Stimulated activated CD4-positive, alpha-beta T cell treated with anti-CD3 and anti-CD28 coated beads, Interleukin-1b, Interleukin-23, amount 100 ng/mL, for 4 hours (primary cell): ENCODE measurements around the gene SNX14.
"Not testable (repeated sequence)": the region's sequence is repeated elsewhere in the genome, so short reads cannot be mapped to it uniquely, and the experiment has no call there.

Source experiments
- DNase-seq, 2 donors: peaks; one replicate each; pipeline ENCODE4 v3.0.0-alpha.2; 2020; ENCODE audit warnings: low read depth in 2 of 2

Gene SNX14

GRCh38 chr6:85582832-85583231, 10.8 kb downstream of the SNX14 start:
- not testable (repeated sequence) for DNase-seq

DNA sequence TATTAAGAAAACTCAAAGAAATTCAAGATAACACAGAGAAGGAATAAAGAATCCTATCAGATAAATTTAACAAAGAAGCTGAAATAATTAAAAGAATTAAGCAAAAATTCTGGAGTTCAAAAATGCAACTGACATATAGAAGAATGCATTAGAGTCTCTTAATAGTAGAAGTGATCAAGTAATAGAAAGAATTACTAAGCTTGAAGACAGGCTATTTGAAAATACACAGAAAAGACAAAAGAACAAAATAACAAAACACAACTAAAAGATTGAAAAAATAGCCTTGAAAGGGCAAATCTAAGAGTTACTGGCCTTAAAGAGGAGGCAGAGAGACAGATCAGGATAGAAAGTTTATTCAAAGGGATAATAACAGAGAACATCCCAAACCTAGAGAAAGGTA, 12.1 kb downstream of the SNX14 start:
- no peak for DNase-seq

GRCh38 chr6:85580878-85581267, 12.8 kb downstream of the SNX14 start:
- DNase-seq, result no peak

- no peak for DNase-seq
Measured at GRCh38 chr6:85580118-85580877, 13.4 kb downstream of the SNX14 start.

GRCh38 chr6:85579581-85579980, 14.1 kb downstream of the SNX14 start:
- DNase-seq, result no peak

- no peak for DNase-seq
Measured at GRCh38 chr6:85576476-85576875, 17.2 kb downstream of the SNX14 start.

GRCh38 chr6:85574932-85575598, 18.6 kb downstream of the SNX14 start:
- no peak for DNase-seq

DNA sequence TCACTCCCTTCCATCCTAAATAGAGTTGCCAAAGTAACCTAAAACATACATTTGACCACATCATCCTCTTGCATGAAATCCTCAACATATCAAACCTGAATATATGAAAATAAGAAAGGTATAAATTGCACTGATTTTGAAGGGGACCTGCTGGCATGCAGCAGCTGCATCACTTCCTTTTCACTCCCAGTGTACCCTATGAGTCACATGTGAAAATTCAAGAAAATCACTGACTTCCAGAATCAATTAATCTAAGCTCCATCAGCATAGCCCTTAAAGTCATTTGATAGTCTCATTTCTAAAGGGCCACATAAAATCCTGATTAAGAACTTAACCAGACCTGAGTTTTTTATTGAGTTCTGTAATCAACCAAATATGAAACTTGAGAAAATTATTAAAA, 24.3 kb downstream of the SNX14 start:
- no peak for DNase-seq

DNA sequence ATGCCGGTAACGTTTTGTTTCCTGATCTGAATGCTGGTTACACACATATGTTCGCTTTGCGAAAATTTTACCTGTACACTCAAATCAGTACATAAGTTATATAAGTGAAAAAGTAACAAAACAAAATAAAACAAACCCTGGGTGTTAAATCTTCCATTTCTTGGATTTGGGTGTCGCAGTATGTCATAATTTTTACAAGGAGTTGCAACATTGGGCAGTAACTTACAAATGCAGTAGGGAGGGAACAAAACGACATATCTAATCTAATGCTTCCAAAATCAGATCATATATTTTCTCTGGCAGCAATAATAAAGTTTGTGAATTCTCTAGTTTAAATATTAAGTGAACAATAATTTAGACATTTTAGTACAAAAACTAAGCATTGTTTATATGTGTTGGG, 25.2 kb downstream of the SNX14 start:
- DNase-seq, result no peak

GRCh38 chr6:85565736-85566135, 27.9 kb downstream of the SNX14 start:
- DNase-seq, result no peak

DNA sequence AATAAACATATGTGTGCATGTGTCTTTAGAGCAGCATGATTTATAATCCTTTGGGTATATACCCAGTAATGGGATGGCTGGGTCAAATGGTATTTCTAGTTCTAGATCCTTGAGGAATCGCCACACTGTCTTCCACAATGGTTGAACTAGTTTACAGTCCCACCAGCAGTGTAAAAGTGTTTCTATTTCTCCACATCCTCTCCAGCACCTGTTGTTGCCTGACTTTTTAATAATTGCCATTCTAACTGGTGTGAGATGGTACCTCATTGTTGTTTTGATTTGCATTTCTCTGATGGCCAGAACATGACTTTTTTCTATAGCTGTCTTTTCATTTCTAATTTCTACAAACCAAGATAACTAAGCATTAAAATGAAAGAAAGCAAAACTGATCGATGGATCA, 29.4 kb downstream of the SNX14 start:
- not testable (repeated sequence) for DNase-seq

DNA sequence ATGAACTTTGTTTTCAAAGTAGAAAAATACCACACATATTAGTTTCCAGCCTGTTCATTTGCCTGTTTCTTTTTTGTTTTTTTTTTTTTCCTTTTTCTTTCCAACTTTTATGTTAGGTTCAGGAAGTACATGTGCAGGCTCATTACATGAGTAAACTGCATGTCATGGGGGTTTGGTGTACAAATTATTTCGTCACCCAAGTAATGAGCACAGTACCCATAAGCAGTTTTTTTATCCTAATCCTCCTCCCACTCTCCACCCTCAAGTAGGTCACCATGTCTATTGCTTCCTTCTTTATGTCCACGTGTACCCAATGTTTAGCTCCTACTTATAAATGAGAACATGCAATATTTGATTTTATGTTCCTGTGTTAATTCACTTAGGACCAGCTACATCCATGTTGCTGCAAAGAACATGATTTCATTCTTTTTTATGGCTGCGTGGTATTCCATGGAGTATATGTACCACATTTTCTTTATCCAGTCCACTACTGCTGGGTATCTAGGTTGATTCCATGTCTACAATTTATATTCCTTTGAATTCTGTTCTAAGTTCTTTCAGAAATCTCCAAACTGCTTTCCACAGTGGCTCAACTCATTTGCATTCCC, 31.8 kb downstream of the SNX14 start:
- no peak for DNase-seq

GRCh38 chr6:85556992-85557668, 36.5 kb downstream of the SNX14 start:
- no peak for DNase-seq

DNA sequence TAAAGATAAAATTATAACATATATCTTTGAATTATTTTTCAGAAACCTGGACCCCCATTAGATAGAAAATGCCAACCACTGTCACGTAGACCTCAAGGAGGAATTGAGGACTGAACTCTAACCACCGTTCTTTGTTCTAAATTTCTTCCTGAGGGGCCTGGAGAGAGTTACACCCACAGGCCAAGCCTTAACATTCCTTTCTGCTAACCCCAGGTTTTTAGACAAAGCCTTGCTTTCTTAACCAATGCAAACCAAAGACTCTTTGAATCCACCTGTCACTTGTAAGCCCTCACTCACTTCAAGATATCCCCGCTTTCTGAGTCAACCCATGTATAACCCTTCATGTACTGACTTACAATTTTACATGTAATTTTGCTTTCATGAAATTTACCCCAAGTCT, 41.0 kb downstream of the SNX14 start:
- no peak for DNase-seq

DNA sequence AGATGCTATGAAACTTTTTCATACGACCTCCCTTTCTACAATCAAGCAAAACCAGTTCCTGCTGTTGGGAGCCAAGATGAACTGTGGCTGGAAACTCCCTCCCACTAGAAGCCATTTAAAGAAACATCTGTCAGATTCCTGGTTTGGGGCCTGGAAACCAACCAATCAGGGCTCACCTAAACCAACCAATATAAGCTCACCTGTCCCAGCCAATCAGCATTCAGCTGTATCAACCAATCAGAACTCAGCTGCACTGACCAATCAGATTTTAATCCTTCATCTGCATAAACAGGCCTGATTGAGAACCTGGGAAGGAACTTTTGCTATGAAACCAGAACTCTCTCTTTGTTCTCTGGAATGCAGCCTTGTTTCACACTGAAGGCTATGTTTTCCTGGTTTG, 42.4 kb downstream of the SNX14 start:
- no peak for DNase-seq

DNA sequence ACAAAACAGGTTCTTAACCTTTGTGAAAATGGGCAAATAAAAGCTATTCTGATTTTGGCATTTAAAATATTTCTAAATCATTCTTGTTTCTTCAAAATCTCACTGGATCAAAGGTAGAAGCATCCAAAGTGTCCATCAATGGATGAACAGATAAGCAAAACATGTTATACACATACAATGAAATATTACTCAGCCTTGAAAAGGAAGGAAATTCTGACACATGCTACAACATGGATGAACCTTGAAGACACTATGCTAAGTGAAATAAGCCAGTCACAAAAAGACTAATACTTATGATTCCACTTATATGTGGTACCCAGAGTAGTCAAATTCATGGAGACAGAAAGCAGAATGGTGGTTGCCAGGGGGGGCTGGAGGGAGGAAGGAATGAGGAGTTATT, 45.9 kb downstream of the SNX14 start:
- DNase-seq, result no peak

DNA sequence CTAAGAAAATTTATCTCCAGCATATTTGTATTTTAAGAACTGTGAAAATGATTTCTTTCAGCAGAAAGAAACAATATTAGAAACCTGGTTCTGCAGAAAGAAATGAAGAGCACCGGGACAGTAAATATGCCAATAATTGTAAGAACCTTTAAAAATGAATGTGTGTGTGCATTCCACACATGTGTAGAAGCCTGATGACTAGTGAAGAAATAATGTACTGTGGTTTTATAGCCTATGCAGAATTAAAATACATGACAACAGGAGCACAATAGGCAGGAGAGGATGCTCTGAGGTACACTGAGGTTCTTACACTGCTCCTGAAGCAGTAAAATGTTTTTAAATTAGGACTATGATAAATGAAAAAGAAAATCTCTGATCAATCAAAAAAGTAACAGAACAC, 48.9 kb downstream of the SNX14 start:
- DNase-seq, result no peak

DNA sequence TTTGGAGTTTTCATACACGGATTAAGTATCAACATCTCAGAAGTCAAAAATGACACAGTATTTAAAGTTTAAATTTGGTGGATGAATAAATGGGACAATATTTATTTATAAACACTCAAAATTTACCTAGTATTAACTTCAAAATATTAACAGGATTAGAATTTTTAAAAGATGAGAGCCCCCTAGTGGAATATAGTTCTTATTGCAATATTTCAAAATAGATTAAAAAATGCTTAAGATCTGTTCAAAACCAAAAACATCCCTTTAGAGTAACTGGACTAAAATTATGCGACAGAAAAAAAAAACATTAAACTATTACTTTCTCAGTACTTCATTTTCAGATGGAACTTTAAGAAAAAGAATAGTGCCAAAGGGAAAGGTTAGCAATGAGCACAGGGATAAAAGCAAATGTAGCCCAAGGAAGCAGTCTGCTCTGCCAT, 56.6 kb downstream of the SNX14 start:
- DNase-seq, result no peak

DNA sequence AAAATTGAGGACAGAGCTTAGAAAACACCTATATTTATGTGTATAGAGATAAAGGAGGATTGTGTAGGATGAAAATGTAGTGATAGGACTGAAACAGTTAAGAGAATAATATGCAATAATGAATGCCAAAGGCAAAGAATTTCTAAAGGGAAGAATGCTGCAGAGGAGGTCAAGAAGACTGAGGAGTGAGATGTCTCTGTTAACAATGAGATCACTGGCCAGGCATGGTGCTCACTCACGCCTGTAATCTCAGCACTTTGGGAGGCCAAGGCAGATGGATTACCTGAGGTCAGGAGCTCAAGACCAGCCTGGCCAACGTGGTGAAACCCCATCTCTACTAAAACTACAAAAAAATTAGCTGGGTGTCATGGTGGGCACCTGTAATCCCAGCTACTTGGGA, 69.4 kb downstream of the SNX14 start:
- not testable (repeated sequence) for DNase-seq

GRCh38 chr6:85516168-85516567, 77.5 kb downstream of the SNX14 start:
- no peak for DNase-seq

DNA sequence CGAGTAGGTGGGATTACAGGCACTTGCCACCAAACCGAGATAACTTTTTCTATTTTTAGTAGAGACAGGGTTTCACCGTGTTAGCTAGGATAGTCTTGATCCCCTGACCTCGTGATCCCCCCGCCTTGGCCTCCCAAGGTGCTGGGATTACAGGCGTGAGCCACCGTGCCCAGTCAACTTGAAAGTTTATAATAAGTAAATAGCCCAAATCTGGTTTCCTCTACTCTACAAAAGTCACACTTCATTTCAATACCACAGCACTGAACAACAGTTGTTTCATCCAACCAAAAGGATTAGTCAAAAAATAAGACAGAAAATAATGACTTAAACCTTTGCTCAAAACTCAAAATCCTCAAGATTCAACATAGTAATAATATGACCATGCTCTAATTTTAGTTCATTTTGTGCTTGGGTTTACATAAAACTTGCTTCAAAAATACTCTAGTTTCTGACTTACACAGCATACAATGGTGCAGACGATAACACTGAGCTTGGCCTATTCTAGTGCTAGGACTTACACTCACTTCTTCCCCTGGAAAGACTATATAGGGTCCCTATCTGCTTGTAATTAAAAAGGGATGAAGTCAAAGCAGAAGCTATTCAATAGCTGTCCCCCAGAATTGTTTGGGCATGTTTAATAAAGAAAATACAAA, 87.1 kb downstream of the SNX14 start:
- DNase-seq, result no peak
